ENCODE measurements around the gene KNDC1. TPM values are rescaled to one million over a fixed set of nuclear protein-coding genes. Genes with fewer than 3 reads are reported as not detected.
"Not testable (repeated sequence)": the region's sequence is repeated elsewhere in the genome, so short reads cannot be mapped to it uniquely, and the experiment has no call there.

KNDC1 gene
- total RNA-seq, 1 donor from 2014 or later = 7.1 TPM

DNA sequence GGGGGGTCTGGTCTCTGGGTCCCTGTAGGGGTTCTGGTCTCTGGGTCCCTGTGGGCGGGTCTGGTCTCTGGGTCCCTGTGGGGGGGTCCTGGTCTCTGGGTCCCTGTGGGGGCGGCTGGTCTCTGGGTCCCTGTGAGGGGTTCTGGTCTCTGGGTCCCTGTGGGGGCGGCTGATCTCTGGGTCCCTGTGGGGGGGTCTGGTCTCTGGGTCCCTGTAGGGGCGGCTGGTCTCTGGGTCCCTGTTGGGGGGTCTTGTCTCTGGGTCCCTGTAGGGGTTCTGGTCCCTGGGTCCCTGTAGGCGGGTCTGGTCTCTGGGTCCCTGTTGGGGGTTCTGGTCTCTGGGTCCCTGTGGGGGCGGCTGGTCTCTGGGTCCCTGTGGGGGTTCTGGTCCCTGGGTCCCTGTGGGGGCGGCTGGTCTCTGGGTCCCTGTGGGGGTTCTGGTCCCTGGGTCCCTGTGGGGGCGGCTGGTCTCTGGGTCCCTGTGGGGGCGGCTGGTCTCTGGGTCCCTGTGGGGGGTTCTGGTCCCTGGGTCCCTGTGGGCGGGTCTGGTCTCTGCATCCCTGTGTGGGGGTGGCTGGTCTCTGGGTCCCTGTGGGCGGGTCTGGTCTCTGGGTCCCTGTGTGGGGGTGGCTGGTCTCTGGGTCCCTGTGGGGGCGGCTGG, 22.4 kb upstream of the KNDC1 start:
- intact Hi-C loops (cut with DNase I); ATAC-seq: not testable (repeated sequence)
- DNase-seq (ENCODE audit: low spot score) = peak; percentile 46

GRCh38 chr10:133139551-133140065, 20.4 kb upstream of the KNDC1 start:
- DNase-seq (ENCODE audit: low spot score) (no peak), ATAC-seq (no peak)

DNA sequence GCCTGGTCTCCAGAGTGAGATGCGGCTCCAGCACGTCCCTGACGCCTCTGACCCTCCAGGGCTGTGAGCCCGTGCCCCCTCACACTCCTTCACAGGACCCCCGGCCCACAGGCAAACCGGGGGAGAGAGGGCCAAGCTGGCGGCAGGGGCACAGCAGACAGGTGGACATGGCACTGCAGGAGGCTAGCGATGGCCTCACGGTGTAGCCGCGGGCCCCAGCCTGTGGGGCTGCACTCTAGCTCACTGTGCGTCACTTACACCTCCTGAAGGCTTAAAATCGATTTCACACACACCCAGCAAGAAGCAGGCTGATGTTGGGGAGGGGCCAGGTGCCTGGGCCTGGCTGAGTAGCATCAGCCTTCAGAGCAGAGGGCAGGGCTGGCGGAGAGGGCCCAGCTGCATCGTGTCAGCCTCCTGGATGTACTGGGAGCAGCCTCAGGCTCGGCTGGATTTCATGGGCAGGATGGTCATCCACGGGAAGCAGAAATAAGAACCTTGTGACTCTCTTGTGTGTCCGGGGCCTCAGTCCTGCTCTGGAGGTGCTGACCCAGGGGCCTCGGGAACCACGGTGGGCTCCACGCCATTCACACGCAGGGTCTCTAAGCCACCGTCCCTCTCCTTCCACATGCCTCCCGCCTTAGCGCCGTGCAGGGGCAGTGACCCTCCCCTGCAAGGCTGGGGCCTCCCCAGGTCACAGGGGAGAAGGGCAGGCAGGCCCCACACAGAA, 19.4 kb upstream of the KNDC1 start:
- no peak for DNase-seq (ENCODE audit: low spot score)
- intact Hi-C loops (cut with DNase I) = no loop called here
- no peak for ATAC-seq

More at GRCh38 chr10:133139551-133140065, 20.4 kb upstream of the KNDC1 start:
- intact Hi-C loops (cut with DNase I) = no loop called here

DNA sequence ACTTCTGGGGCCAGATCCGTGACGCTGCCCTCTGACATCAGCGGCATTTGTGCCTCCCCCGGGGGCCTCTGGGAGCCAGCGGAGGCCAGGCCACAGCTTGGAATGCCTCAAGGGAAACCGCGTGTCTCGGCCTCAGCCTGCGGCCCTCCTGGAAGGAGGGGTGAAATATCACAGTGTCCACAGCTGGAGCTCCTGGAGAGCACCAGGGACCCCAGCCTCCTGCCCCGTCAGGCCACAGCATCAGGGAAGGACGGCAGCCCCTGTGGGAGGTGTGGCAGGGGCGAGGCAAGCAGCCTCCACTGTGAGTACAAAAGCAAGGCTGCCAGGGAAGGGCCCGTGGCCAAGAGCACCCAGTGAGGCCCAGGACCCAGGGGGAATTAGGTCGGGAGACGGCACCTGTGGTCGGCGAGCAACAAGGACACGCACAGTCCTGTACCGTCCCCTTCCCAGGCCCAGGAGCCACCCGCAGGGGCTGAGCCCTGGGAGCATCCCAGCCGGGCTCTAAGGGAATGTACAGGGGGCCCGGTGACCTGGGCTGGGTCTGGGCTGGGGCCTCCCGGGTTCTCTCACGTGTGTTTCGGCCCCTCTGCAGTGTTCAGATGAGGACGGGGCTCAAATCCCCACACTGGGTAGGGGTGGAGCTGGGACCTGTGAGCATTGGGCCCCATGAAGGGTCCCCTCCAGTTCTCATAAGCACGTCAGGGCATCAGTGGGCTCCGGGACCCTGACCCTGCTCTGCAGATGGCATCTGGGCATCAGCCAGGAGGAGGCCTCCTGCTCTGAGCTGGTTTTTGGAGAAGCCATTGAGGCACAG, 18.7 kb upstream of the KNDC1 start:
- no peak for ATAC-seq
- no peak for DNase-seq (ENCODE audit: low spot score)
- intact Hi-C loops (cut with DNase I) = no loop called here

- intact Hi-C loops (cut with DNase I) = no loop called here
- ATAC-seq = no peak
- DNase-seq (ENCODE audit: low spot score) = peak; percentile 48
Measured at GRCh38 chr10:133141958-133142340, 18.1 kb upstream of the KNDC1 start.

DNA sequence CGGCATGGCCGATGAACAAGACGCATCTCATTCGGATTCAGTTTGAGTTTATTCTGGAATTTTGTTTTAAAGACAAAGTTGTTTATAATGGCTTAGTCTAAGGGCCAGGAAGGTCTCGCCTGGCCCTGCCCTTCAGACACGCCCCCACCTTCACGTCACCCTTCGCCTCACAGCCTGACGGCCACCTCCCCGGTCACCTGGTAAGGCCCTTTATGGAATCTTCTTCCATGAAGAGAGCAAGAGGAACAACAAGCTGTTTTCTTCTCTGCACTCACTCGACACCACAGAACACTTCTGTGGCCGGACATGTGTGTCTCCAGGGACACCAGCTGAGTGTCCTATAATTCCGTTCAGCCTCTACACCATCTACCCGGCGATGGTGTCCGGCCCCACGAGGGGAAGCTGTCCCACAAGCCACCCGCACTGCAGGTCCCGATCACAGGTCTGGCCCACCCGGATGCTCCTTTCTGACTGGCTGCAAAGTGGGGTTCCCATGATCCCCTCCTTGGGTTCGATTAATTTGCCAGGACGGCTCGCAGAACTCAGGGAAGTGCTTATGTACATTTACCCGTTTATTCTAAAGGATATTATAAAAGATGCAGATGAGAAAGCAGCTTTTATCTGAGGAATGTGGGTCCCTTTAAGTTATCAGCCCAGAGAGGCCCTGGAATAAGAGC, 17.4 kb upstream of the KNDC1 start:
- intact Hi-C loops (cut with DNase I) = no loop called here
- no peak for DNase-seq (ENCODE audit: low spot score)
- ATAC-seq = no peak

DNA sequence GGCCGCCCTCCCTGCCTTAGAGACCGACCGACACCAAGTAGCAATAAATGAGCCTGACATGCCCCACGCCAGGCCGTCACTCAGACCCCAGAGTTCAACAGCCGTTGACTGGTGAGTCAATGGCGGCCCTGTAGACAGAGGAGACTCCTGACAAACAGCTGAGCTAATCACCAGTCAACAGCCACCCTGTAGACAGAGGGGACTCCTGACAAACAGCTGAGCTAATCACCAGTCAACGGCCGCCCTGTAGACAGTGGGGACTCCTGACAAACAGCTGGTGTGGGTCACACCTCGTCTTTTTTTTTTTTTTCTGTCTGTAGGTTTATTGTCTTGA, 16.9 kb upstream of the KNDC1 start:
- intact Hi-C loops (cut with DNase I) = no loop called here
- no peak for ATAC-seq
- DNase-seq (ENCODE audit: low spot score) = no peak

GRCh38 chr10:133143546-133143945, 16.5 kb upstream of the KNDC1 start:
- DNase-seq (ENCODE audit: low spot score) = no peak
- ATAC-seq = no peak
- intact Hi-C loops (cut with DNase I) = no loop called here

- intact Hi-C loops (cut with DNase I) = no loop called here
- ATAC-seq = no peak
- no peak for DNase-seq (ENCODE audit: low spot score)
Measured at GRCh38 chr10:133144771-133145170, 15.2 kb upstream of the KNDC1 start.

GRCh38 chr10:133150226-133150625, 9.8 kb upstream of the KNDC1 start:
- no peak for DNase-seq (ENCODE audit: low spot score)
- ATAC-seq = no peak
- intact Hi-C loops (cut with DNase I) = no loop called here

DNA sequence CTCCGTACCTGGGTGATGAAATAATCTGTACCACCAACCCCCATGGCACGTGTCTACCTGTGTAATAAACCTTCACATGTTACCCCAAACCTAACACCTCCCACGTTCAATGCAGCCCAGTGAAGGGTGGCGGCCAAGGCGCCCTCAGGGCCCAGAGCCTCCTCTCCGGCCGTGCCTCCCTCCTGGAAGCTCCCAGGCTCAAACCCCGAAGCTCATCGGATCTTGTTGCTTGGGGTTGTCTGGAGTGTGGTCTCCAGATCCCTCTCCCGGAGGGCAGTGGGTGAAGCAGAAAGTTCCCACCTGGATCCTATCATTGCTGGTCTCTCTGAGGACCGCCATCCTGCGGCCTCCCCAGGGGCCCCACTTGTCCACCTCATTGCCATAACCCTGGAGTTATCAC, 9.4 kb upstream of the KNDC1 start:
- intact Hi-C loops (cut with DNase I) = no loop called here
- ATAC-seq (no peak), DNase-seq (ENCODE audit: low spot score) (no peak)

DNA sequence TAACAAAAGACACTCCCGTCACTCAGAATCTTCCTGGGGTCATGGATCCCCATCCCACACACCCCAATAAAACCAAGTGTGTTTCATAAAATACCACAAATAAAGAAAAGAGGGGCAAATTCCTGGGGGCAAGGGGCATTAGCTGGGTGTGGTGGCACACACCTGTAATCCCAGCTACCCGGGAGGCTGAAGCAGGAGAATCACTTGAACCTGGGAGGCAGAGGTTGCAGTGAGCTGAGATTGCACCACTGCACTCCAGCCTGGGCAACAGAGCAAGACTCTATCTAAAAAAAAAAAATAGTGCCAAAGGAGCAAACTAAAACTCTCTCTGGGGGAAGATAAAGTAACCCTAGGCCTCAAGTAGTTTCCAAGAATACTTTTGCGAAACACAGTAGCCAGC, 8.9 kb upstream of the KNDC1 start:
- DNase-seq (ENCODE audit: low spot score); intact Hi-C loops (cut with DNase I); ATAC-seq: not testable (repeated sequence)

DNA sequence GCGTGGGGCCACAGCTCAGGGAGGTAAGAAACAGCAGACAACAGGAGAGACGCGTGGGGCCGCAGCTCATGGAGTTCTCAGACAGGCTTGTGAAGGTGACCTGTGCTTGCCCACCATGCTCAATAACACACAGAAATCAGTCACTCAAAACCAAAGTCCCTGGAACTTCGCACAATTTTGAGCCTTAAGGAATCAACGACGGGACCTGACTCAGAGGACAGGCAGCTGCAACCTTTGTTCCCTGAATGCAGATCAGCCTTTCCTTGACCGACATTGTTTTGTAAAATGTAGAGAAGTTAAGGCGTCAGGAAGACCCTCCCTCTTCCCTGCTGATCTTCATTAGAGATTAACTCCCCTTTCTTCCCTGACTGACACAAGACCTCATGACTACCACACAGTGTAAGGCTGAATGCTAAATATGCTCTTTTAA, 8.5 kb upstream of the KNDC1 start:
- ATAC-seq (no peak), DNase-seq (ENCODE audit: low spot score) (no peak)
- intact Hi-C loops (cut with DNase I) = no loop called here

- intact Hi-C loops (cut with DNase I) = no loop called here
- no peak for ATAC-seq
- DNase-seq (ENCODE audit: low spot score) = no peak
Measured at GRCh38 chr10:133154411-133154810, 5.6 kb upstream of the KNDC1 start.

GRCh38 chr10:133154996-133155778, 4.8 kb upstream of the KNDC1 start:
- intact Hi-C loops (cut with DNase I) = no loop called here
- ATAC-seq (no peak), DNase-seq (ENCODE audit: low spot score) (peak; percentile 51)

DNA sequence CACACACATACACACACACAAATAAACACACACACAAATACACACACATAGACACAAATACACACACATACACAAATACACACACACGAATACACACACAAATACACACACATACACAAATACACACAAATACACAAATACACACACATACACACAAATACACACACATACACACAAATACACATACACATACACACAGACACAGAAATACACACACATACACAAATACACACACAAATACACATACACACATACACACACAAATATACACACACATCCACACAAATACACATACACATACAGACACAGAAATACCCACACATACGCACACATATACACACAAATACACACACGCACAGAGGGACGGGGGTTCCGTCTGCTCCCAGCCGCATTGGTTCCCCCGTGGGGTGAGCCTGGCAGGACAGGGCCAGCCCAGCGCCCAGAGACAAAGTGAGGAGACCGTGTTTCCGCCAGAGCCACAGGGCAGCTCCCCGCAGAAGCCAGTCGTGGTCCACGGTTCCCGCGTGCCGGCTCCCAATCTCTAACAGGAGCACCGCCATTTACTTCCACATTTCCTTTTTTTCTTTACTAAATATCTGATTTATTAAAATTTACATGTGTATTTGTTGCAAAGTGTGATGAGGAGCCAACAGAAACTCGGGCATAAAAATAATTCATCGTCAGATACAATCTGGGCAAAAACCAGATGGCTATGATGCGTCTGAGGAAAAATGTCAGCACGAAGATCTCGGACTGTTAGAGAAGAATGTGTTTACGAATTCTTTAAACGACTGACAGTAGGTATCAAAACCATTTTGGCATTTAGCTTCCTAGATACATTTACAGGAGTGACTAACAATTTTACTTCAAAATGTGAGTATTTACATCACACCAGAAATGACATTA, 3.1 kb upstream of the KNDC1 start:
- peak; percentile 51 for DNase-seq (ENCODE audit: low spot score)
- intact Hi-C loops (cut with DNase I) = no loop called here
- ATAC-seq = no peak

DNA sequence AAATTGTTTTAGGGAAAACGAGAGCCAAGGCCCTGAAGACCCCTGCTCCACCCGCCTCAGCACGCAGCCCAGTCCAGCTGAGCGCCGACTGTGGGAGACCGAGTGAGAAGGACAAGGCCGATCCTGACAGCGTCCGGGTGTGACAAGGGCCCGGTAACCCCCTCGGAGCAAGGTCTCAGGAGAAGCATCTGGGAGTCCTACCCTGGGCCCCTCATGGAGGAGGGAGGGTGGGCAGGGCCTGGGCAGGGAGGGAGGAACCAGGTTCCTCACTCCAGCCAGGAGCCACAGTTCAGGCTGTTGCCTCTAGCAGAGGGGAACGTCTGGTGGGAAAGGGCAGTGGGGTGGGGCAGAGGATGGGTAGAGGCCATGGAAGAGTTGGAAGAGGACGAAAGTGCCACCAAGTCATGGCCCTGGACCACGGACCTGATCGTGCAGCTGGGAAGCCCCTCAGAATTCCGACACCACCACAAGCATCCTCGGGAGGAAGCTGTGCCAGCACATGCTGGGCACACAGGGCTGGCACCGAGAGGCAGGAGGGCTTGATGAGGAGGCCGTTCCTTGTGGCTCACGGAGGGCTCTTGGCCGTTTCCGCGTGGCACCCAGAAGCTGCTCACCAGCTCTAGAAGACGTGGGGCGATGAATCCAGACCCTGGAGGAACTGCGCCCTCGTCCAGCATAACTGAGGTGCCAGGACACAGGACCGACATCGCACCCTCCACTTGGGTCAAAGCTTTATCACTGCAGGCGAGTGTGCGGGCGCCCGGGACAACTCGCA, 2.2 kb upstream of the KNDC1 start:
- intact Hi-C loops (cut with DNase I) = no loop called here
- DNase-seq (ENCODE audit: low spot score) (peak; percentile 53), ATAC-seq (no peak)
